ENCODE measurements around the gene SMIM21.

GRCh38 chr18:75428490-75428889 is 987 bp upstream of the SMIM21 start:
- TF ChIP-seq, protein P1, sequence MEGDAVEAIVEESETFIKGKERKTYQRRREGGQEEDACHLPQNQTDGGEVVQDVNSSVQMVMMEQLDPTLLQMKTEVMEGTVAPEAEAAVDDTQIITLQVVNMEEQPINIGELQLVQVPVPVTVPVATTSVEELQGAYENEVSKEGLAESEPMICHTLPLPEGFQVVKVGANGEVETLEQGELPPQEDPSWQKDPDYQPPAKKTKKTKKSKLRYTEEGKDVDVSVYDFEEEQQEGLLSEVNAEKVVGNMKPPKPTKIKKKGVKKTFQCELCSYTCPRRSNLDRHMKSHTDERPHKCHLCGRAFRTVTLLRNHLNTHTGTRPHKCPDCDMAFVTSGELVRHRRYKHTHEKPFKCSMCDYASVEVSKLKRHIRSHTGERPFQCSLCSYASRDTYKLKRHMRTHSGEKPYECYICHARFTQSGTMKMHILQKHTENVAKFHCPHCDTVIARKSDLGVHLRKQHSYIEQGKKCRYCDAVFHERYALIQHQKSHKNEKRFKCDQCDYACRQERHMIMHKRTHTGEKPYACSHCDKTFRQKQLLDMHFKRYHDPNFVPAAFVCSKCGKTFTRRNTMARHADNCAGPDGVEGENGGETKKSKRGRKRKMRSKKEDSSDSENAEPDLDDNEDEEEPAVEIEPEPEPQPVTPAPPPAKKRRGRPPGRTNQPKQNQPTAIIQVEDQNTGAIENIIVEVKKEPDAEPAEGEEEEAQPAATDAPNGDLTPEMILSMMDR (IDR thresholded peaks at IDR 0.05), result no peak
- no peak for TF ChIP-seq POLR2A (IDR thresholded peaks at IDR 0.05)

Measured in body of pancreas (tissue), 4 donors.